Stimulated activated CD4-positive, alpha-beta T cell treated with anti-CD3 and anti-CD28 coated beads, Interleukin-4, amount 100 ng/mL, for 48 hours (primary cell): Measurements from ENCODE around the gene KRTAP10-3.
"Not testable (repeated sequence)": the region's sequence is repeated elsewhere in the genome, so short reads cannot be mapped to it uniquely, and the experiment has no call there.

Experiments
- DNase-seq, 2 donors: peaks; one replicate each; pipeline ENCODE4 v3.0.0-alpha.2; 2020; ENCODE audit warnings: low read depth in 2 of 2

KRTAP10-3 gene

DNA sequence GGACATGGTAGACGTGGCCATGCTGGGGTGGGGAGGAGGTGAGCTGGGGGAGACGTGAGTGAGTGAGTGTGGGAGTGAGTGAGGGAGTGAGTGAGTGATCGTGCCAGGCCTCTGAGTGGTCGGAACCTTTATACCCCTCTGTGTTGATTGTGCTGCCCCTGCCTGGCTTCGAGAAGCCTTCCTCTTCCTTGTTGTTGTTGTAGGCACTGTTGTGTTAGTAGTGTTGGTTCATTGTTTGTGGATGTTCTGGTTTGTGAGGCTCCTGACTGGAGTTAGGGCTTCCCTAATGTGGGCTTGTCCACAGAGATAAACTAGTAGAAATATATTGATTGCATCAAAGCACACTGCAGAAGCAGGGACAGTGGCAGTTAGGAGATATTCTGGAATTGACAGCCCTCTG lies at the start of gene KRTAP10-3:
Gene KRTAP10-3 (minus strand): TSS at position 101 of the 400 bp plus-strand sequence. CDS start 80 bp downstream, at position 21.
- no peak for DNase-seq

GRCh38 chr21:44606495-44606894 lies 47.9 kb upstream of the KRTAP10-3 start:
- DNase-seq, result no peak

GRCh38 chr21:44603911-44604310 lies 45.3 kb upstream of the KRTAP10-3 start:
- DNase-seq, result no peak

DNA sequence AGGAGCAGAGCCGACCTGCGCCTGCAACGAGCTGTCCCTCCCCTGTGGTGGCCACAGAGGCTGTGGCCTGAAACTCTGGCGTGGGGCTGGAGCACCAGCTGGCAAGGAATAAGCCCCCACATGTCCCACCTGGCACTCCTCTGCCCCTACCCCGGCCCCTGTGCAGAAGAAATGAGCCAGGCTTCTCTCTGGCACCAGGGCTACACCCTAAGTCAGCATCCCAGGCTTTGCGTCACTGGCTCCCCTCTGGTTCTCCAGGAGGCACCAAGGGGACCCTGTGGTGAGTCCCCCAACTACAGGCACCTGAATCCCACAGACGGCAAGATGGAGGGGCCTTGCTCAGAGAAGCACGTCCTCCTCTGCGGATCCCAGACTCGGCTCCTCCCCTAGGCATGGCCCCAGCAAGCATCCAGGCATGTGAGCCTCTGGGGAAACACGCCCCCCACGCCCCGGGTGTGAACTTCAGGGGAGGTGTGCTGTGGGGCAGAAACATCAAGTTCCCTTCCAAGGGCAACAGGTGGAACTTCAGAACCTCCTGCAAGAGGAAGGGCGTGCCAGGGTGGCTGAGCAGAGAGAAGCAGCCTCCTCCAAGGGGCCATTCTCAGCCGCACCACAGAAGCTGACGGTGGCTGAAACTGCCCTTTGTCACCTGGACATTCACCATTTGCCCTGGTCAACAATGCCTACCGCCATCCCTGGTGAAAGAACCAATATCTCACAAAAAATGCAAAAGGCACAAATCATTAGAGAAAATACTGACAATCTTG lies 44.7 kb upstream of the KRTAP10-3 start:
- DNase-seq, result no peak

GRCh38 chr21:44602463-44602850 lies 43.9 kb upstream of the KRTAP10-3 start:
- no peak for DNase-seq

DNA sequence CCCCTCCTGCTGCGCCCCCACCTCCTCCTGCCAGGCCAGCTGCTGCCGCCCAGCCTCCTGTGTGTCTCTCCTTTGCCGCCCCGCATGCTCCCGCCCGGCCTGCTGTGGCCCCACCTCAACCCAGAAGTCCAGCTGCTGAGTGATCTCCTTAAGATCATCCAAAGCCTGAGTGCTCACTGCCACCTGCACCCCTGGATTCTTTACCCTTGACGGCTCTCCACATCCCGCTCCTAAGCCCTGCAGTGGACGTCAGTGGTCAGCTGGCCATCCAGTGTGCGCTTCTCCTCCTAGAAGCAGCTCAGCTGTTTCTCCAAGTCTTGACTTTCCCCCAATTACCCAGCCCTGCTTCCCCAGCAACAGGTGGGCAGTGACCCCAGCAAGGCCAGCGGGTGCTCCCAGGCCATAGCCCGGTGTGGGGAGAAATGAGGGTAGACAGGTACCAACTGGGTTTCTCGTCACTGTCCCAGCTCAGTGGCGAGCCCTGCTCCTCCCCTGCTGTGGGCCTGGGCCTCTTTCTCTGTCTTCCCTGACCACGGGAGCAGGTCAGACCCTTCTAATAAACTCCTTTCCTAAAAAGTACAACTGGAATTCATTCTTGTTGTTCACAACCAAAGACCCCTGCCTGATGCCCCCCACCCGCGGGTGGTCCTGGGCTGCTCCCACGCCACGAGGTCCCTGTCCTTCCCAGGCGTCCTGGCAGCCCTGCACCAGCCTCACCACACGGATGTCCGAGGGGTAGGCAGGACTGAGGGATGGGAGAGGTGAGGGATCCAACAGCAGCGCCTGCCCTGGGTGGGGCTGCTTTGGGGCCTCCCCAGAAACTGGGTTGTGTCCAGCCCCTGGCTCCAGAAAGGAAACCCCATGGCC lies 43.2 kb upstream of the KRTAP10-3 start:
- DNase-seq, result no peak

- DNase-seq, result not testable (repeated sequence)
Observed at GRCh38 chr21:44601091-44601490, 42.5 kb upstream of the KRTAP10-3 start.

GRCh38 chr21:44600118-44600978 lies 41.8 kb upstream of the KRTAP10-3 start, which contains the start of gene KRTAP10-7:
Gene KRTAP10-7 (plus strand): TSS chr21:44600597. CDS start chr21:44600622, 25 bp downstream.
- not testable (repeated sequence) for DNase-seq

DNA sequence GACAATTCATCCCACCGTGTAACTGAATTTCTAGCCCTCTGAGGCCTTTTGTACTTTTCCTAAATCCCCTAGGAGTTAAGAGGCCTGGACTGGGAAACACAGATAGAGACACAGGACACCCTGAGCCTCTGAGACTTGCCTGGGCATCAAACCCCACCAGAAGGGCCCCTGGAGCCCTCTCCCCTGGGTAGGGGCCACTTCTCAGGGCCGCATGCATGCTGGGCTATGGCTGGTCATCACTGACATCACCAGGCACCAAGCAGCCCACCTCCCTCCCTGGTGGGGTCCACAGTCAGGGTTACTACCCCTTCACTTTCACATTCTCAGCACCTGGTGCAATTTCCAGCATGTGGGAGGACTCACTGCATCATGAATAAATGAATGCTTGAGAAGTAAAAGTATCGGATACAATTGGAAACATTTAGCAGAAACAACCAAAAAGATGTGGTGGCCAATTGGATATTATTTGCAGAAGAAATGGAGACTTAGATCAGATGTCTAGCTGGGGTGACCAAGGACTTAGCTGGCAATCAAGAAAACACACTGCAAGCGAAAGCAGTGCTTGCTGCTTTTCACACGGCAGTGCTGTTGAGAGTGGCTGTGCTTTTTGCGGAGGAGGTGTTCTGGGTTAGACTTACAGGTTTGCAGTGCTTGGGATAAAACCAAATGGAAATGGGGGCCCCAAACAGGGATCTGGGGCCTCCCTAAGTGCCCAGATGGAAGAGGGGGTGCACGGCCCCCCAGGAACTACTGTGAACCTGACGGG lies 40.9 kb upstream of the KRTAP10-3 start:
- no peak for DNase-seq

GRCh38 chr21:44598061-44598460 lies 39.5 kb upstream of the KRTAP10-3 start:
- no peak for DNase-seq

DNA sequence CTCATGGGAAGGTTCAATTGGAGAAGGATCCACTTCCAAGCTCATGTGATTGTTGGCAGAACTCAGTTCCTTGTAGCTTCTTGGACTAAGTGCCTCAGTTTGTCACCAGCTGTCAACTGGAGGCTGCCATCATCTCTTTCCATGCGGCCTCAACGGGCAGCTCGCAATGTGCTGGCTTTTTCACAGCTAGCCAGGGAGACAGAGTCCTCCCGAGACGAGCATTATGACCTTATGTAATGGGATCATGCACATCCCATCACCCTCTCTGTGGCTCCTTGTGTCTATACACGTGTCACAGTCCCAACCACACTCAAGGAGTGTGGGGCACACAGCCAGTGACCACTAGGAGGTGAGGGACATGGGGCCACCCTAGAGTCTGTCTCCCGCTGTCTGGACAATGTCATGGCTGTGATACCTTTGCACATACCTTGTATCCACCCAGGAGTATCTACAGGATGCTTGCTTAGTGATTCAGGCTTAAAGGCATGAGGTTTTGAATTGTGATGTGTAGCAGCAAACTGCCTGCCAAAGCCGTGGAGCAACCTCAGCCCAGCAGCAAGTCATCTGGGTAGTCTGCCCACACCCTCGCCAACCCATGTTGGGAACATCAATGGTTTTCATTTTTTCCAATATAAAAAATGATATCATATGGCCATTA lies 37.6 kb upstream of the KRTAP10-3 start:
- DNase-seq, result no peak

GRCh38 chr21:44595524-44595923 lies 36.9 kb upstream of the KRTAP10-3 start:
- DNase-seq, result no peak

DNA sequence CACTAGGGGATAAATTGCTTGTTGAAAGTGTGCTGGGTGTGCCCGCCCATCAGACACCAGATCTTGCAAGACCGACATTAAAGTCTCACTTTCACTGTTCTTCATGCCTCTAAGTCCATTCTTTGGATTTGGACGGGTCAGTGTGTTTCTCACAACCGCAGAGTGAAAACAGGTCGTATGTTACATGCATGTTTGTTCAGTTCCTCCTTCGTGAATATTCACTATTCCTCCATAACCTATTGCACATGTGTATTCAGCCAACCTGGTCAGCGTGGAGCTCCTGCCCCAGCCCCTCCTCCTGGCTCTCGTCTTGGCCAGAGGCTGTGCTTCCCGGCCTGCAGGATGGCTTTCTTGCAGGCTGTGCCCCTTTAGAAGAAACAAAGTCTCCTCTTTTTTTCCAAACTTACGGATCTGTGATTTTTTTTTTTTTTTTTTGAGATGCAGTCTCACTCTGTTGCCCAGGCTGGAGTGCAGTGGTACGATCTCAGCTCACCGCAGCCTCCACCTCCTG lies 35.9 kb upstream of the KRTAP10-3 start:
- no peak for DNase-seq

DNA sequence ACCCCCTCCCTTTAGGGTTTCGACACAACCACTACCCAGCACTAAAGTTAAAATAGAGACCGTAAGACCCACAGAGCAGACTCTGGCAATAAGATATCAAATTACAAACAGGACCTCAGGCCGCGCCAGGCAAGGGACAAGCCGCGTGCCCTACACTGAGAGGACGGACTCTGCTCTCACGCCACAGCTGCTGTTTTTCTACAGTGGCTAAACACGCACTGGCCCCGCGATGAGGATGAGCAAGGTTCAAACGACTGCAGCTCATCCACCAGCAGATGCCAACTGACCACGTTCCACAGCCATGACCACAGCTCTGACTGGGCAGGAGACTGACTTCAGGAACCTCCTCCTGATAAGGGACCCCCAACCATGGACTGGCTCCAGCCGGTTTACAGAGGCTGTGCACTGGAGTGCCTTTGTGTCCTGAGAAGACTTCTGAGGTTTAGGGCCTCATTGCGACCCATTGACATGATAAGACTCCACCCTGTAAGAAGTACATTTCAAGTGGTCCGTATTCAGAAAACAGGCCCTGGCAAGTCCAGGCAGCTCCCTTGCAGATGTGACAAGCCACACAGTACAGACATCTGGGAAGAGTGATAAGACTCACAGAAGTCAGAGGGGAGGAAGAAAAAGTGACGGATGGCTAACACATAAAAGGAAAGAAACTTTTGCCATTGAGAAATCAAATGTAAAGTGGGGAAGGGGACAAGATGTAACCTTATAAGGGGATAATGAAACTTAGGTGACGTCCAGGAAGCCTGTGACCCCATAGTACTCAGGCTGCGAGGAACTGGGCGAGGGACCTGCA lies 35.2 kb upstream of the KRTAP10-3 start:
- no peak for DNase-seq

GRCh38 chr21:44592446-44593311 lies 34.1 kb upstream of the KRTAP10-3 start, which contains the start of gene KRTAP10-6:
Gene KRTAP10-6 (minus strand): TSS chr21:44592505. CDS start chr21:44592484, 21 bp downstream.
- DNase-seq, result no peak

- DNase-seq, result not testable (repeated sequence)
Observed at GRCh38 chr21:44591801-44592130, 33.2 kb upstream of the KRTAP10-3 start.

DNA sequence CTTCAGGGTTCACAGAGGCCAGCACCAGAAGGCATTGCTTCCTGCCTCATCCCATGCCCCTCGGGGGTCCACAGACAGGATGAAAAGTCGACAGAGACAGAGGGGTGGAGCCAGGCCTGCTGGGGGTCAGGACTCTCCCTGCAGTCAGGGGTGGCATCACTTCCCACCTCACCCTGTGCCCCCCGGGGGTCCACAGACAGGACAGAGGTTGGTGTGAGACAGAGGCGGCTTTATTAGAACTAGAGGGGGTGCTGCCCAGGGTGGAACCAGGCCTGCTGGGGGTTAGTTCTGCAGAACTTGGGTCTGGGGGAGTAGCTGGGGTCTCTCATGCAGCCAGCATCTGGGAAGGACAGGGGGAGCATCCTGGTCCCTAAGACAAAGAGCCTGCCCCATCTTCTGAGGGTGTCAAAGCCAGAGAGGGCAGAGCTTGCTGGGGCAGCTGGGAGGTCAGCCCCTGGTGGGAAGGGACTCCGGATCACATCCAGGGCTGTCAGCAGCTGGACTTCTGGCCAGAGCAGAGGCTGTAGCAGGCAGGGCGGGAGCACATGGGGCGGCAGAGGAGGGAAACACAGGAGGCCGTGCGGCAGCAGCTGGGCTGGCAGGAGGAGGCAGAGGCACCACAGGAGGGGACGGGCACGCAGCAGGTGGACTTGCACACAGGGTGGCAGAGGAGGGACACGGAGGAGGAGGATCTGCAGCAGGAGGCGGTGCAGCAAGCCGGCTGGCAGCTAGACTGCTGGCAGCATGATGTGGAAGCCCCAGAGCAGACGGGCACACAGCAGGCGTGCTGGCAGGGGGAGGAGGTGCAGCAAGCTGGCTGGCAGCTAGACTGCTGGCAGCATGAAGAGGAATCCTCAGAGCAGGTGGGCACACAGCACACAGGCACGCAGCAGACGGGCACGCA lies 32.6 kb upstream of the KRTAP10-3 start:
- DNase-seq, result not testable (repeated sequence)
